DOHH2 (cell line): ENCODE data around the gene RANBP3.

Experiments
- H3F3A ChIP-seq: fragments of 200-600 bp; sonication (generic), shearing (Covaris generic); 2 replicates; pipeline ENCODE4 v1.6.0; 2016; ENCODE audit warnings: antibody characterized with exemption, mild to moderate bottlenecking; ENCODE audit not compliant: control insufficient read depth, insufficient read depth
- H3K27ac ChIP-seq: fragments of 200-600 bp; sonication (generic); 2 replicates; pipeline ENCODE4 v1.5.1; 2014; ENCODE audit warnings: low read depth, mild to moderate bottlenecking, low read length, moderate library complexity
- H3K27me3 ChIP-seq: fragments of 200-600 bp; sonication (generic); 2 replicates; pipeline ENCODE4 v1.6.1; 2014; ENCODE audit warnings: mild to moderate bottlenecking, low read length, mixed read lengths; ENCODE audit not compliant: control insufficient read depth
- H3K36me3 ChIP-seq: fragments of 200-600 bp; sonication (generic); 2 replicates; pipeline ENCODE4 v1.6.1; 2014; ENCODE audit warnings: mild to moderate bottlenecking, low read length, moderate library complexity, mixed read lengths; ENCODE audit not compliant: control insufficient read depth
- H3K4me1 ChIP-seq: fragments of 200-600 bp; sonication (generic); 2 replicates; pipeline ENCODE4 v1.6.1; 2014; ENCODE audit warnings: mild to moderate bottlenecking, low read length, mixed read lengths; ENCODE audit not compliant: control insufficient read depth
- H3K4me2 ChIP-seq: fragments of 200-600 bp; sonication (generic); 2 replicates; pipeline ENCODE4 v1.6.0; 2014; ENCODE audit warnings: mild to moderate bottlenecking, low read length, moderate library complexity
- H3K4me3 ChIP-seq: fragments of 200-600 bp; sonication (generic); 2 replicates; pipeline ENCODE4 v1.5.1; 2014; ENCODE audit warnings: mild to moderate bottlenecking, low read length, mixed read lengths
- H3K79me2 ChIP-seq: fragments of 200-600 bp; sonication (generic); 2 replicates; pipeline ENCODE4 v1.6.1; 2014; ENCODE audit warnings: mild to moderate bottlenecking, low read length, mixed read lengths; ENCODE audit not compliant: control insufficient read depth
- H3K9me2 ChIP-seq: fragments of 200-600 bp; sonication (generic); replicated peaks from 2 replicates; pipeline ENCODE4 v1.6.1; 2014; ENCODE audit warnings: mild to moderate bottlenecking, low read length, mixed read lengths; ENCODE audit not compliant: control insufficient read depth
- H3K9me3 ChIP-seq: fragments of 200-600 bp; sonication (generic); 2 replicates; pipeline ENCODE4 v1.6.1; 2014; ENCODE audit warnings: antibody characterized with exemption, low read length, mixed read lengths; ENCODE audit not compliant: control insufficient read depth, insufficient read depth
- H4K20me1 ChIP-seq: fragments of 200-600 bp; sonication (generic); 2 replicates; pipeline ENCODE4 v1.6.0; 2014; ENCODE audit warnings: low read depth, mild to moderate bottlenecking, antibody characterized with exemption, low read length, moderate library complexity; ENCODE audit not compliant: control insufficient read depth, insufficient read depth
- CTCF ChIP-seq: fragments of 200-600 bp; sonication (generic); IDR thresholded peaks from one replicate; pipeline ENCODE4 v1.5.1; 2014; ENCODE audit warnings: antibody characterized with exemption, mild to moderate bottlenecking, low read depth, low read length; ENCODE audit not compliant: poor library complexity, severe bottlenecking
- EZH2phosphoT487 ChIP-seq: fragments of 200-600 bp; sonication (generic); IDR thresholded peaks from 2 replicates; pipeline ENCODE4 v1.6.1; 2017; ENCODE audit warnings: borderline replicate concordance, mild to moderate bottlenecking, antibody characterized with exemption, low read length, moderate library complexity, mixed read lengths

Gene RANBP3

GRCh38 chr19:5903056-5903623 lies 74.8 kb downstream of the RANBP3 start:
- Histone ChIP-seq H3K9me2 (no peaks in the 10 kb centered on the region), H3K4me3 (peak overlapping the region; percentile 99), H4K20me1 (no peaks in the 10 kb centered on the region), H3F3A (no peaks in the 10 kb centered on the region), H3K79me2 (peaks cover 50% of the 10 kb centered on the region), H3K36me3 (peaks cover 23% of the 10 kb centered on the region), H3K4me2 (peak overlapping the region; percentile 87), H3K27me3 (no peaks in the 10 kb centered on the region), H3K4me1 (peaks cover 20% of the 10 kb centered on the region), H3K9me3 (no peaks in the 10 kb centered on the region), H3K27ac (peak overlapping the region; percentile 77)
- TF ChIP-seq CTCF = no peak
- TF ChIP-seq EZH2phosphoT487 = no peak

- H3K79me2 ChIP-seq = peaks cover 58% of the 10 kb centered on the region
- TF ChIP-seq CTCF = no peak
- H3K9me3 ChIP-seq = no peaks in the 10 kb centered on the region
- no peak overlapping the region for H3K4me3 ChIP-seq
- H3K27ac ChIP-seq = no peak overlapping the region
- no peaks in the 10 kb centered on the region for H3F3A ChIP-seq
- H3K27me3 ChIP-seq = no peaks in the 10 kb centered on the region
- H3K4me2 ChIP-seq = 0 out of 2 replicates have a peak overlapping the region, but pooled peaks have one; percentile 0
- H3K36me3 ChIP-seq = peaks cover 32% of the 10 kb centered on the region
- no peaks in the 10 kb centered on the region for H3K9me2 ChIP-seq
- H4K20me1 ChIP-seq = no peaks in the 10 kb centered on the region
- H3K4me1 ChIP-seq = peaks cover 20% of the 10 kb centered on the region
Measured at GRCh38 chr19:5900976-5901375, 77.0 kb downstream of the RANBP3 start.

DNA sequence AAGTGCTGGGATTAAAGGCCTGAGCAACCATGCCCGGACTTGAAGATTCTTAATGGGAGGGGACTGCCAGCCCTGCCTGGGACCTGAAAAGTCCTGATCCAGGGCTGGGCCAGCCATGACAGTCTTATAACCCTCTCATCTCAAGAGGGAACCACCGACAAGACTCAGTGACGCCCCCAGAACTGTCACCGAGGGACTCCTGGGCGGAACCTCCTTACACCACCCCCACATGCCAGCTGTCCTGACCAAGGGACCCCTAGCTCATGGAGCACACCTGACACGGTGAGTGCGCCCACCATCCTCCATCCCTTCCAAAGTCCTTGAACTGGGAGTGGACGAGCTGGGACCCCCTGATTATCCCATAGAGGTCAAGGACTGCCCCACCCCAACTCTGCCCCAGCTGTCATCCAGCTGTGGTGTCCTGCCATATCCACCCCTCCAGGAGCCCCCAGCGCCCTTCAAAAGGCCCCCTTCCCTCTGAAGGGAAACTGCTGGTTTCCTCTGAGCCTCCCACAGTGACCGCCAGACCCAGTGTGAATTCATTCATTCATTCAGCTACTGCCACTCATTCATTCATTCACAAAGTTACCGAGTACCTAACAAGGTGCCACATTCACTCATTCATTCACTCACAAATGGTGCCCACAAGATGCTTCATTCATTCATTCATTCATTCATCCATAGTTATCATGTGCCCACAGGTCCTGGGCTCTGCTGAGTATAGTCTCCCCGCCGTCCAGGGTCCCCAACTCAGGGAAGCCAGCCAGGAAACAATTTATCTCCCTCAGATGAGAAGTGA lies 78.0 kb downstream of the RANBP3 start:
- Histone ChIP-seq H3K9me3 (no peaks in the 10 kb centered on the region), H3K9me2 (no peaks in the 10 kb centered on the region), H3K4me2 (no peak overlapping the region), H3K27me3 (no peaks in the 10 kb centered on the region), H3K4me1 (peaks cover 16% of the 10 kb centered on the region), H4K20me1 (no peaks in the 10 kb centered on the region), H3K36me3 (peaks cover 41% of the 10 kb centered on the region), H3K79me2 (peaks cover 58% of the 10 kb centered on the region), H3F3A (no peaks in the 10 kb centered on the region), H3K27ac (no peak overlapping the region), H3K4me3 (no peak overlapping the region)
- TF ChIP-seq EZH2phosphoT487 = no peak
- no peak for TF ChIP-seq CTCF
